NCI-H345 (cell line): ENCODE results near the gene LRRC72.
"Not testable (repeated sequence)": the region's sequence is repeated elsewhere in the genome, so short reads cannot be mapped to it uniquely, and the experiment has no call there.

Experiments used
- DNase-seq: peaks from one replicate; lab custom pipeline; 2025; lab: John Stamatoyannopoulos, UW

LRRC72 gene

DNA sequence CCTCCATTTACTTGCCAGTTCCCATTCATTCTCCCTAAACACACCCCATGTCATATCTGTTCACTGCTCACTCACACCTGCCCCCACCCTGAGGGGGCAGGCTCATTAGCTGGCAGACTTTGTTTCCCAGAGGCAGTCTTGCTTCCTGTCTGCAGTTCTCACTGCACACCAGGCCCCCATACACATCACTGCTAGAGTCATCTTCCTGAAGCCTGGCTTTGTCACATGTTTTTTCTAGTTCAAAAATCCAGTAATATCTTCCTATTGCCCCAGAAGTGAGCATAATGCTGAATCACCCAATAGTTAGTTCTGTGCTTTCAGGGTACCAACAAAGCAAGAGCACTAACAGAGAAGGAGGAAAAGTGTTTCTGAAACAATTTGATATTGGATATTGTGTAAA lies 1.9 kb downstream of the LRRC72 start:
- DNase-seq, result no peak

DNA sequence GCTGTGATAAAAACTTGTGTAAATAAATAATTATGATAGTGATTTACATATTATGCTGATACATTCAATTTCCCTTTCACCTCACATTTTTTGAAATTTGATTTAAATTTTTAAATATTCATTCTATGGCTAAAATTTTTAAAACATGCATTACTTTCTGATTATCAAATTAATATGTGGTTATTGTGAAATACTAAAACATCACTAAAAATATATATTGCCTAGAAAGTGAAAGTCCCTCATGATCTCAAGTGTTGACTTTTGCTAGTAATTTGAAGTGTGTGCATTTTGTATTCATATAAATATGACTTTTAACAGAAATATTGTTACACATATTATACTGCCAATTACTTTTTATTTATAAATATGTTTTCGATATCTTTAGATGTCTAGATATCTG lies 3.1 kb downstream of the LRRC72 start:
- no peak for DNase-seq

DNA sequence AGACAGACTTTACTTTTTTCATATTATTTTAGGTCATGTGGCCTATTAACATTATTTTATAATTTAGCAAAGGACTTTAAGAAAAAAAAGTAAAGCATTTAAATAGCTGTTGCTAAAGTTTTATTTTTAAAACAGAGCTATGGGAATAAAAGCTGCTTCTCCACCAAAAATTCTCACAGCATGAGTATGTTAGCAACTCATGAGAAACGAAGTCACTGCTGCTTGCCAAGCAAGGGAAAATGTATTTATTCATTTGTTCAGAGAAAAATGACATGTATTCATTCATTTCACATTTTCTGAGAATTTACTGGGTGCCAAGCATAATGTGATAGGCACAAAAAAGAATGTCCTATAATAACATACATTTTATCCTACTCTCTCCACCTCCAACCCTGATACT lies 5.1 kb downstream of the LRRC72 start:
- DNase-seq, result no peak

DNA sequence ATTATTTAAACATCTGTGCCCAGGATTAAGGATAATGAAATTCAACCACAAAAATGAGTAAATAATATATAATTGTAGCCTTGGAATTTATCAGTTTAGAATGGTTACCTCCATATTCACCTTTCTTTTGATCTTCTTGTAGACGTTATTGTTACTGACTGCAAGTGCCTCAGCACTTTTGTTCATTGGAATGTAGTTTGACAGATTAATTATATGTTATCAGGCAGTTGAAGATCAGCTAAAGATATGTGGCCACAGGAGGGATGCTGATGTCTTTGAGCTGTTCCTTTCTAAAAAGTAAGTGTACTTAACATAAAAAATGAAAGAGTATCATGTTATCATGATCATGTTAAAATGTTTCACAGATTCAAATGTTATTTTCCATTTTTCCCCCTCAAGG lies 5.6 kb downstream of the LRRC72 start:
- no peak for DNase-seq

DNA sequence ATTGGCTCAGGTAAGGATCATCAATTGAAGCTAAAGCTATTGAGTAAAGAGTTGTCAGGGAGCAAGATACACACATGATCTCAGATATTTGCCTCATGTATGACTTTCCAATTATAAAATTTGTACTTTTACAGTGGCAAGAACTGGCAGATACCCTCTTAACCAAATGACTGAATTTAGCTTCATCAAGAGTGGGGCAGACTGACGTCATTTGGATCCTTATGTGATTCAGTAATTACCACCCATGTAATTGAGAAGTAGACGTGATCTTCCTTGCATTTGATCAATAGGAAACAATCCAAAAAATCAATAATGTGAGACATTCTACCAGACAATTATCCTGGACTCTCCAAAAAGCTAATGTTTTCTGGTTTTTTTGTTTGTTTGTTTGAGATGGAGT lies 8.9 kb downstream of the LRRC72 start:
- no peak for DNase-seq

DNA sequence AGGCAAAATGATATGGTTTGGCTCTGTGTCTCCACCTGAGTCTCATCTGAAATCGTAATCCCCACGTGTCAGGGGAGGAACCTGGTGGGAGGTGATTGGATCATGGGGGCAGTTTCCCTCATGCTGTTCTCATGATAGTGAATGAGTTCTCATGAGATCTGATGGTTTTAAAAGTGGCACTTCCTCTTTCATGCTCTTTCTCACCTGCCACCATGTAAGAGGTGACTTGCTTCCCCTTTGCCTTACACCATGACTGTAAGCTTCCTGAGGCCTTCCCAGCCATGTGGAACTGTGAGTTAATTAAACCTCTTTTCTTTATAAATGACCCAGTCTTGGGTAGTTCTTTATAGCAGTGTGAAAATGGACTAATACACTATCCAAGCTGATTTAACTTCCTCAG lies 13.9 kb downstream of the LRRC72 start:
- not testable (repeated sequence) for DNase-seq

DNA sequence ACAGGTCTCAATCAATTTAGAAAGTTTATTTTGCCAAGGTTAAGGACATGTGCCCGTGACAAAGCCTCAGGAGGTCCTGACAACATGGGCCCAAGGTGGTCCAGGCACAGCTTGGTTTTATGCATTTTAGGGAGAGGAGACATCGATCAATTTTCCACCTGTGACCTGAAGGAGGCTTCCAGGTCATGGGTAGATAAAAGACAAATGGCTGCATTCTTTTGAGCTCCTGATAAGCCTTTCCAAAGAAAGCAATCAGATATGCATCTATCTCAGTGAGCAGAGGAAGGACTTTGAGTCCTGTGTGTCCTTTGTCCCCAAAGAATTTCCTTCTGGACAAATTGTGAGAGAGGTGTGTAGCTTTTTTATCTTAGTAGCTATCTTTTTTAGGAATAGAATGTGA lies 15.8 kb downstream of the LRRC72 start:
- no peak for DNase-seq

DNA sequence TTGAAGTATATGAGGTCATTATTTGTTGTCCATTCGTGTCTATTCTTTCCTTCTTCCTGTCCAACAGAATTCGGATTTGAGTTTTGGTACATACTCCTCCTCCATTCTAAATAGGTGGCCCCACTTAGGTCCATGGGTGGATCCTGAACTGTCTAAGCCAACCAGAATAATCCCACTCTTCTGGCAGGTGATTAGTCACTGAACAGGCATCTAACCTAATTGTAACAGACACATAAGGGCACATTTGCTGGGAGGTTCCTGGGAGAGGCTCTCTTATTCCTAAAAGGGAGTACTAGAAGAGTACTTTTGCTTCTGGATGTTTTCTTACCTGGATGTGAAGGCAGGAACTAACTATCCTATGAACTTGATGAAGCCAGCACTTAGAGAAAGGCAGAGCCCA lies 16.8 kb downstream of the LRRC72 start:
- no peak for DNase-seq

DNA sequence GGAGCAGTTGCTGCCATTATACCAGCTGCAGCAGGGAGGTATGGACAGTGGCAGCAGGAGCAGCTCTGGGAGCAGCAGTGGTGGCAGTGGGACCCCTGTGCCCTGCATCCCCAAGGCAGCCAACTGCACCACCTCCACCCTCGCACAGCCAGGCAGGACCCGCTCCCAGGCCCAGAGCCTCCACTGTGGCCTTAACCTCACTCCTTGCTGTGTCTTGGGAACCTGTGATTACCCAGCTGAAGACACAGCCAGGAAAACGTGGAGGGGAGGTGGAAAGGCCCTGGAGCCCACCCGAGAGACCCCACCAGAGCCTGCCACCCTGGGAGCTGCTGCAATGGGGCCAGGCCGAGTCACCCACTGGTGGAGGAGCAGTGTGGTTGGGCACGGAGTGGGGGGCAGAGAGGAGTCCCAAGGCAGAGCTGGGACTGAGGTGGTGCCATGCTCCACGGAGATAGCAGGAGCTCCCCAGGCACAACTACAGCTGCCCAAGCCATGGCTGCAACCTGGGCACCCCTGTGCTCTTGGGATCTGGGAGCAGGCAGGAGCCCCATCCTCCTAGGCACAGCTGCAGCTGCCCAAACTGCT lies 20.4 kb downstream of the LRRC72 start:
- DNase-seq, result no peak

DNA sequence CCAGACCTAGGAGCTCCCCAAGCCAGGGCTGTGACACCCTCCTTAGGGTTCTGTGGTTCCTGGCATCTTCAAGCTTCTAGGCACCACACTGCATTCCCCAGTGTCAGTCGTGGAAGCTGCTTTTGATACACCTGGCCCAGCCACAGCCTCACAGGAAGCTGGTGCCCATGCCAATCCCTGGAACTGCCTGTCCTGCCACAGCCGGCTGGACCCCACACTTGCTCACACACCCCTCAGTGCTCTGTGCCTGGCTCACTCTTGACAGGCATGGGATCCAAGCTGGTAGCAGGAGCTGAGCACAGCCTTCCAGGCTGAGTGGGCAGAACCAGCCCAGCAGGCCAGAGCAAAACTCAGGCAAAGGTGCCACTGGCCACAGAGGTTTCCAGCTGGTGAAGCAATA lies 21.8 kb downstream of the LRRC72 start:
- no peak for DNase-seq

DNA sequence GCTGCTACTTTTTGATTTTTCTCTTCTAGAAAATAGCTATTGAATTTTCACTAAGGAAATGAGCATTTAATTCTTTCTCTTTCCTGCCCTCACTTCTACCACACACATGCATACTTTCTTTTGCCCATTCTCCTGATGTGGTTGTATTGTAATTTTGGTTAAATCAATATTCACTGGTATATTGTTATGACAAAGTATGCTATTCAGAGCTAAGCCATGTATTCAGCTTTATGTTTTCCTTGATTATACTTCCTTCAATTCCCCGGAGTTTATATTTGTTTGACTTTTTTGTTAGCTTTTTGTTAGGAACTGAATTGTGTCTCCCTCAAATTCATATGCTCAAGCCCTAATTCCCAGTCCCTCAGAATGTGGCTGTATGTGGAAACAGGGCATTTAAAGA lies 24.0 kb downstream of the LRRC72 start:
- no peak for DNase-seq

DNA sequence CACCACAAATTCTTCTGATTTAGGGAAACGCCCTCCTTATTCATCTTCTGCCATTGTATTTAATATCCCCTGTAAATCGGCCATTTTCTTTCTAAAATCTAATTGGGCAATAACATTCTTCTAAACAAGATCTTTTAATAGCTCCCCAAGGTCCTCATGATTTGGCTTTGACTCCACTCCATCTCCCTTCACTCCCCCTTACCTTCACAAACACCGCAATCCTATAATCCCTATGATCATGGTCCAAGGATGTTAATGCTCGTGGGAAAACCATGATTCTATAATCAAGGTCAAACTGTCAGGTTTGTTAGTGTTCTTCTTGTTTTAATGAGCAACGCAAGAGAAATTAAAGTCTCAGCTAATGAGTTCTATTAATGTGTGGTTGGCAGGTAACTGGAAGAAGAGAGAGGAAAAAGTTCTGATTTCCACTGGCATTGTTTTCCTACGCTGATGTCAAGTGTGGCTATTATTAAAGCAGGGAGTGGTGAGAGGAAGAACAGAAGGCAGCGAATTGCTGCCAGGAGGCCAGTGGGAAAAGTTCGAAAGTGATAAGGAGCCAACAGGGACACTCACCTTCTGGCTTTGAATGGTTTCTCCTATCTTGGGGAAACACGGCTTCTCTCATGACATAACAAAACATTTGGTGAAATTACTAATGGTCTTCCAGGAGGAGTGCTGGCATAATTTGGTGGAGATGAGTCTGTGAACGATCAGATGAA lies 28.1 kb downstream of the LRRC72 start:
- no peak for DNase-seq

DNA sequence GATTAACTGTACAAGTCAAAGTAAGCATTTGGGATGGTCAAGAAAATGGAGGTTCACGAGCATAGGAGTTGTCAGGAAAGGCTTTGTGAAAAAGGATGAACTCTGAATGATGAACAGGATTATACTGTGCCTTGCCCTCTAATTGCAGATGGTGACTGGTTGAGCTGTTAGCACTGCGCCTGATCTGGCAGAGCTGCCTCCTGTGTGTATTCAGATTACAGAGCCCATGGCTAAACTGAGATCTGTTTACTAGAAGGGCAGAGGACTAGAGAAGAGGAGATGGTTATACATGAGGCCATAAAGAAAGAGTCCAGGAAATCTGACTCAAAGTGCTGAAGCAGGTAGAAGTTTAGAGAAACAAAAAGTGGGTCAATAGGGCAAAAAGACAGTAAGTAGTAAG lies 29.7 kb downstream of the LRRC72 start:
- DNase-seq, result no peak

DNA sequence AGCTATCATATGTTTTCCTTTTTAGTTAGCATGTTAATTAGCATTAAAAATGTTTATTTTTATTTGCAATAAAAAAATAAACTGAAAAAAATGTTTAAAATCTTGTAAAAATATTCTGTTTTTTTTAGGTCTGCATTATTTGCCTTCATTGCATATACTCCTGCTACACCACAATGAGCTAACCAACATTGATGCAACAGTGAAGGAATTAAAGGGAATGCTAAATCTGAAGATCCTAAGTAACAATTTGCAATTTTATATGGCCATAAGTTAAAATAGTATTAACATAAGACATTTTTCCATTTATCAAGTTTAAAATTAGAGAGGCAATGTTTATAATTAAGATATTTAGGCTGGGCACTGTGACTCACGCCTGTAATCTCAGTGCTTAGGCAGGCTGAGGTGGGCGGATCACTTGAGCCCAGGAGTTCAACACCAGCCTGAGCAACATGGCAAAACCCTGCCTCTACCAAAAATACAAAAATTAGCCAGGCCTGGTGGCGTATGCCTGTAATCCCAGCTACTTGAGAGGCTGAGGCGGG lies 32.2 kb downstream of the LRRC72 start:
- no peak for DNase-seq

DNA sequence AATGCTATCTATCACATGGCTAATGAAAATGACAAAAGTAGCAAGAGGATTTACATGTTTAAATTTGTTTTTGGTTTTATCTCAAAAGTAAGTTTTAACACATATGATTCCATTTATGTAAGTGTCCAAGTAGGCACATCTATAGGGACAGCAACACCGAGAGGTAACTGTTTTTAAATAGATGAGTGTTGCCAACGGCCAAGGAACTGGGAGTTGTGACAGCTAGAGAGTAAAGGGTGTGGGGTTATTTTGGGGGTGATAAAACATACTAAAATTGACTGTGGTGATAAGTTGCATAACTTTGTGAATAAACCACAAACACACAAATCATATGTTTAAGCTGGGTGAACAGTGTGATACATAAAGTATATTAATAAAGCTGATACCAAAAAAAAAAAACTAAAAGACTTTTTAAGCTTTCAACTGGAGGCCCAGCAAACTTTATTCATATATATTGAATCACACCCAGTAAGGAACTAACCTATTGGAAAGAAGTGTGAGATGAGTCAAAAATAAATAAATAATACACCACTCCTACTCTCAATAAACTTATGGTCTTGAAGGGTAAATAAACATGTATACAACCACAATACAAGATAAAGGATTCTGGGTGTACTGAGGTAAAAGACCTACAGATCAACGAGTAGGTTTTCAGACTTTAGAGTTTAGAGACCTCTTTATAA lies 33.0 kb downstream of the LRRC72 start:
- DNase-seq, result no peak

DNA sequence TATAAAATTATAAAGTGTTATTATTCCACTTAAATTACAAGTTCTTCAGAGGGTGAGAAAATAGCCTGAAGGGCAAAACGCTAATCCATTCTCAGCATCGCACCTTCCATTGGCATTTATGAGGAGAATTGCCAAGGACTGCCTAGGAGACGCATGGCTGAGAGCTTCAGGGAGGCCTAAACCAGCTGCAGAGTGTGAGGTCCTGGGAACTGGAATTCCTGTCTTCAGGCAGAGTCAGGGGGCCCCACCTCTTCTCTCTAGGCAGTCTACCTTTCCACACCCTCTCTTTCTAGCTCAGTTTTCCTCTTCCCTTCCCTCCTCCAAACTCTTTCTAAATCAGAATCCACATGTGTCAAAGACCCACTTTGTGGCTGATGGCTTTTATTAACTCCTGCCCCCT lies 35.3 kb downstream of the LRRC72 start:
- no peak for DNase-seq

DNA sequence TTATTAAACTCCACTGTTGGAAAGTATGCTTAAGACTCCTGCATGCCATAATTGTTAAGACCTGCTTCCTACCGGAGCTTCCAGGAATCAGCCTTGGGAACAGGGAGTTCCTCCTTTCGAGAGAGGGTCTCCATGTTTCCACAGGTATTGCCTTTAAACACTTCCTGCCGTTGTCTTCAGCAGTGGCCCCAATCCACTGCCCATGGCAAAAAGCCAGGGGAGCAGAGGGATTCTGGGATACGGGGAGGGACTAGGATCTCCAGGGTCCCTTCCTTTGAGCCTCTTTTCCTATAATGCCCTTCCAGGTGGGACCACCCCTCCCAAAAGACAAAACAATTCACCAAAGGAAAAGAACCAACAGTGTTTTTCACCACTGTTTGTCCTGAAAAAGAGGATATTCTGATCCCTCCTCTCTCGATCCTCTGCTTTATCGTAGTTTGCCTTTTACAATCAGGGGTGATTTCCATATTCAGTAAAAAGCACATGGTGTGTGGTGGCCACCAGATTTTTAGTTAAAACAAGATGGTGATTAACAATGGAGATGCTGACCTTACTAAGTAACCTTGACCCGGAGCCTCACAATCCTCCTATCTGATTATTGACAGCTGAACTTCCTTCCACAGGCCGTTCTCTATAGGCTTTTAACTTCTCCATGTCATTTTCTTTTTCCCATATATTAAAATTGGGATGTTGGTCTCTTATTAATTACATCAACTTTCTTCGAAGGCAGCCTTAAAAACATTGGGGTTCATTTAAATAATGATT lies 36.0 kb downstream of the LRRC72 start:
- DNase-seq, result no peak

DNA sequence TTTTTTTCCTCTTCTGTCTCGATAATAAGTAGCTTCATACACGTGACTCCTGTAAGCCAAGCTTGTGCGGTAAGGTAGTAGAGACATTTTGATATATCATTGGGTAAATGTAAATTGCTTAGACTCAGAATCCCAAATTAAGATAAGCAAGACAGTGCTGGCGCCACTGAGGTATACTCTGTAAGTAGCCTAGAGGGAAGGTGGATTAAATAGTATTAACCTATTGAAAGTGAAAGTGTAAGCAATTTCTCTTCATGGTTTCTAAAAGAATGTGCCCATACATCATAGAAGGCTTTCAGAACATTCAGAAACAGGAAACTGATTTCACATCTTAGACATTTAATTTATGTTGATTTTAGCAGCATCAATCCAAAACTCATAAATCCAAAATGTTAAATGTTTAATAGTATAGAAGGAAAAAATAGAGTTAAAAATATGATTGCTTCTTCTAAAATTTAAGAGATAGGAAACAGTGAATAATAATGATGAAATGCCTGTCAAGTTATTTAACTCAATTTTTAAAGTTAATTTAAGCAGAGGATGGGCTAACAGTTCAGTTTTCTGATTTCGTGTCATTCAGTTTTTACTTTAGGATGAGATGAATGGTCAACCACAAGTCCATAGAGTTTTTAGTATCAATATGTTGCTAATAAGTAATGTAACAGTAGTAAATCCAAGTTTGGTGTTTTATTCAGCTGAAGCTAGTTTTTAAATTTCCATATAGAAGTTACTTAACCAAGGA lies 36.8 kb downstream of the LRRC72 start:
- no peak for DNase-seq

DNA sequence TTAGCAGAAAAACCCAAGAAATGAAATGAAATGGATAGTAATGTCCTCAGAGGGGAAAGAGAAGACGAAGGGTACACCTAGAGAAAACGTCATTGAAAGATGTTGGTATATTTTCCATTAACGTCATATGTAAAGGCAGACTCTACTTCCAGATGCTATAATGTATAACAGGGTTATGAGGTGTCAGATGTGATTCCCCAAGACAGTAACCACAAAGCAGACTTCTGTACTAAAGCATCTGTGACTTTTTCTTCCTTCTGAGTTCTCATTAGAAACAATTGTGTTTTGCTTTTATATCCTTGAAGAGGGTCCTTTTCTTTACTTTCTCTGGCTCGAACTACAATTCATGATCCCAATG lies 37.4 kb downstream of the LRRC72 start:
- DNase-seq, result no peak

DNA sequence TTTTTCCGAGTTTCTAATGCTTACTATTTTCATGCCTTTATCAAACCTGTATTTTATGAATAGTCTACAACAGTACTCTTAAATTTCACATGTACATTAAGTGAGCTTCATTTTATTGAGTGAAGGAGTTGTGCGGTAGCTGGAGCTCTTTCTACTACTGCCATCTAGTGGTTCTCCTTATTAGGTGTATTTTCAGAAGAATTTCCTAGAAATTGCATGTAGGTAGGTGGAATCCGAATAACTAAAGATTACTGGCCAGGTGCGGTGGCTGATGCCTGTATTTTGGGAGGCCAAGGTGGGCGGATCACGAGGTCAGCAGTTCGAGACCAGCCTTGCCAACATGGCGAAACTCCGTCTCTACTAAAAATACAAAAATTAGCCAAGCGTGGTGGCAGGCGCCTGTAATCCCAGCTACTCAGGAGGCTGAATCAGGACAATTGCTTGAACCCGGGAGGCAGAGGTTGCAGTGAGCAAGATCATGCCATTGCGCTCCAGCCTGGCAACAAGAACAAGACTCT lies 38.3 kb downstream of the LRRC72 start:
- DNase-seq, result peak; percentile 58

DNA sequence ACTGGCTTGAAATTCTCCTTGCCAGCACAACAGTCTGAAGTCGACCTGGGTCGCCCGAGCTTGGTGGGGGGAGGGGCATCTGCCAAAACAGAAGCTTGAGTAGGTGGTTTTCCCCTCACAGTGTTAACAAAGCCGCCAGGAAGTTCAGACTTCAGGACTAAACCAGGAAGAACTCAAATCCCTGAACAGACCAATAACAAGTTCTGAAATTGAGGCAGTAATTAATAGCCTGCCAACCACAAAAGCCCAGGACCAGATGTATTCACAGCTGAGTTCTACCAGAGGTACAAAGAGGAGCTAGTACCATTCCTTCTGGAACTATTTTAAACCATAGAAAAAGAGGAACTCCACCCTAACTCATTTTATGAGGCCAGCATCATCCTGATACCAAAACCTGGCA lies 45.3 kb downstream of the LRRC72 start:
- DNase-seq, result no peak

DNA sequence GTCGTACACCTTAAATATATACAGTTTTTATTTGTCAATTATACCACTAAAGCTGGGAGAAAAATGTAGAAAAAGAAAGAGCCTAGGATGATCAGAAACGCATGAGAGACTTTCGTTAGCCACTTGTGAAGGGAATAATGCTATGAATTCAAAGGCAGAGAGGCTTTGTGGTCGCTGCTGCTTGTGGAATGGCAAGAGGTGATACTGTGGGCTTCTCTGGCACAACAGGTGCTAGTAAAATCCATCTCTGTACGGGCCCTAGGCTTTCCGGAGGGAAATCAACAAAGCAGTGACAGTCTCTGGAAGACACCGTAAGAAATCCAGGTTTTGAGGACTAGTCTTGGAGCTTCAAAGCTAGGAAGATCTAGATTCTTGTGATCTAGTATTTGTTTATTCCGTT lies 52.6 kb downstream of the LRRC72 start:
- DNase-seq, result no peak
